Suppressor macrophage (primary cell): ENCODE measurements around the gene CELA1.
A peak's percentile ranks its signal among the peaks of the same experiment; 100 is the strongest.

ENCODE experiments used
- DNase-seq, 4 experiments: peaks; one replicate each; pipeline ENCODE4 v3.0.0-alpha.2; 2020 to 2022
- total RNA-seq, 17 experiments: gene quantifications; one replicate each; lab custom pipeline; 2026; ENCODE audit warnings: mixed read lengths in 6 of 17, inconsistent platforms in 3 of 17; lab: John Stamatoyannopoulos, UW

The CELA1 gene
- total RNA-seq, result 0.06 to 1.1 (median 0.28) reads per million in 17 experiments

DNA sequence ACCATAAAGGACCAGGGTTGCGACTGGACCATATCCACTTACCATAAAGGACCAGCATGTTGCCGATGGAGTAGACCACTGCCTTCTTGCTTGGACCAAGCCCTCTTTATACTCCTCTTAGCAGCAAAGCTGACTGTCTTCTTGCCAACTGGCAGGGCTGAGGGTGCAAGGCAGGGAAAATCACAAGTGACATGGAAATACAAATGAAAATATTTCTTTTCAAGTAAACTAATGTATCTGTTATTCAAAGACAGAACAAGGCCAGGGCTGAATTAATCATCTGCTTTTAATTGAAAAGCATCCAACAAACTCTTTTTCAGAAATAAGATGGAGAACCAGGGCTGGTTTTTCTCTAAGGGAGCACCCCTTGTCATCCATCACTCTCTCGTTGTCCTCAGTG, at the start of gene CELA1:
TSS of gene CELA1 (minus strand) at position 99 of the 400 bp plus-strand sequence. CDS start at position 58, 41 bp downstream.
- no peak for DNase-seq

DNA sequence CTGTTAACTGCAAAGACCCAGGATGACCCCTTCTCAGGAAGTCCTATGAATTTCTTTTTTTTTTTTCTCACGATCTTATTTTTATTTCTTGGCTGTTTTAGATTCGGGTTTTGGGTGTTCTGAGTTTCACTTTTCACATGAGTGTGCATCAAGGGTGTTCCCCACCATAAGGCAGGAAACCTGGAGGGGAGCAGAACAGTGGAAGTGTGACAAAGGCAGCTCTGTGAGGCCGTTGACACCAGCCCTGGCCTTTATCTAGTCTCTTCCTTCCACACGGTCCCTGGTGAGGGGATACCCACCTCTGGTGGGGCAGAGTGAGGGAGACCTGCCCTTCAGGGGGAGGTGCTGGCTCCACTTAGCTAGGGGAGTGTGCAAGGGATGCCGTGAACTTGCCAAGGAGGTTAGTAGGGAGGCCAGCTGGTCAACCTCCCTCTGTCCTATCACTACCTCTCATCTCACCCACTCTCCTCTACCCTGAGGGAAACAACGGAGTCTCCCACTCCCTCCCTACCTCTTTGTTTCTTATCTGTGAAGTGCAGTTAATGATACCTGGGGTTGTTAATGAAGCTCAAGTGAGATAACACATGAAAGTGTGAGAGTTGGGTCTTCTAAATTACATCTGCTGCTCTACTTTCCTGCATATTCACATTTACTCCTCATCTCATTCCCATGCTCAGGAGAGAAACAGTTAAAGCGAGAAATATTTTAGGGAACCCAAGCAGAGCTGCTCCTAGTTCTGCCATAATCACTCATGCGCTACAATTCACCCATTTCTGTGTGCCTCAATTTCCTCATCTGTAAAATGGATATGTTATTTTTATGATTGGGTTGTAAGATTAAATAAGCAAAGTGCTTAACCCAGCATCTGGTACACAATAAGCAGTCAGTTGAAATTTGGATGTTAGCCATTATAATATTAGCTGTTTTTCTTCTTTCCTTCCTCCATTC, 49.1 kb upstream of the CELA1 start:
- peak in 2 of 4 experiments; percentile 18 to 27 for DNase-seq

DNA sequence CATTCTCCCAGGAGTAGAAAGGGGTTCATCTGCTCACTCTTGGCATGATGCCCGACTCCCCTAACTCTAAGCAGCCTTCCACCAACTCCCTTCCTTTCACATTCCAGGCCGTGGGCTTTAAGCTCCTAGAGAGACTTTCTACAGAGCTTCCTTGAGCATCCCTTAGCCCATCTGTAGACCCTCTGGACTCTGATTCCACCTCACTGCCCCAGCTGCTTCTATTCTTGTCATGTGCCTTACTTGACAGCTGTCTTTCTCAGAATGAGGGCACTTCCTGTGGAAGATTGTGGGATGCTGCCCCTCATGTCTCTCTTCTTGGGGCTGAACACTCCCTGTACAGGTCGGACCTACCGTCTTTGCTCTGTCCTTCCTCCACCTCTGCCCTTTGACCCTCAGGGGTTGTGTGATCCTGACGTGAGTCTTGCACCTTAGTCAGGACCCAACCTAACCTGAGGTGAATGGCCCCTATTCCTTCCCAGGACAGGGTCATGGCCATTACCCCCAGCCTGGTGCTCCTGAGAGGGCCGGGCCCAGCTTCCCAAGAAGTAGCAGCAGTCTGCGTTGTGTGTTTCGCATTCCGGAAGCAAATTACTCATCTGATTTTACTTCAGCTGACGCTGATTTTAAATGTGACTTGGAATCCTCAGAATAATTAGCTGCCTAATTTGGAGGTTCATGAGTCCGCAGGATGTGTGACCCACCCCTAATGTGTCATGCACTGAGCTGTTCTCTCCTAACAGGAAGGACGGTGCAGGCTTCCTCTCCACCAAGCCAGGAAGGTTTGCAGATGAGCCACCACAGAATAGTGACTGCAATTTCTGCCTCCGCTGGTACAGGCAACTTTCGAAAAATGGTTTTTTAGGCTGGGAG, 47.4 kb upstream of the CELA1 start:
- peak; percentile 89 to 97 (median 92) for DNase-seq

DNA sequence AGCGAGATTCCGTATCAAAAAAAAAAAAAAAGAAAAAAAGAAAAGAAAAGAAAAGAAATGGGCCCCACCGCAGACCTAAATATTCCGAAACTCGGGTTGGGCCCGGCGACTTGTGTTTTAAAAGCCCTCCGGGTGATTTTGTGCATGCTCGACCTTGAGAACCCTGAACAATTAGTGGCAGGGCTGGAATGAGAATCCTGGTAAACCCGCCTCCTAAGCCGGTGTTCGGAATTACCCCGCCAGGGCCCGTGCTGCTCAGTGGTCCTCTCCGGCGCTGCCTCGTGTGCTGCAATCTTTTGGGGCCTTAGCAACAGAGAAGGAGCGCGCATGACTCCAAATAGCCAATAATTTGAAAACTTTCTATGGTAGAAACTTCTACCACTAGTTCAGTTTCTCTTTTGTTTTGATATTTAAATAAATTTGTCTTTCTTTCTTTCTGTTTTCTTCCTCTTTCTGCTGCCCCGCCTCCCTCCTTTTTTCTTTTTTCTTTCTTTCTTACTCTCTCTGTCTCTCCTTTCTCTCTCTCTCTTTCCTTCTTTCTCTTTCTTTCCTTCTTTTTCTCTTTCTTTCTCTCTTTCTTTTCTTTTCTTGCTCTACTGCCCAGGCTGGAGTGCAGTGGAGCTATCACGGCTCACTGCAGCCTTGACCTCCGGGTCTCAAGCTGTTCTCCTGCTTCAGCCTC, 46.2 kb upstream of the CELA1 start:
- peak; percentile 69 to 78 (median 76) for DNase-seq

DNA sequence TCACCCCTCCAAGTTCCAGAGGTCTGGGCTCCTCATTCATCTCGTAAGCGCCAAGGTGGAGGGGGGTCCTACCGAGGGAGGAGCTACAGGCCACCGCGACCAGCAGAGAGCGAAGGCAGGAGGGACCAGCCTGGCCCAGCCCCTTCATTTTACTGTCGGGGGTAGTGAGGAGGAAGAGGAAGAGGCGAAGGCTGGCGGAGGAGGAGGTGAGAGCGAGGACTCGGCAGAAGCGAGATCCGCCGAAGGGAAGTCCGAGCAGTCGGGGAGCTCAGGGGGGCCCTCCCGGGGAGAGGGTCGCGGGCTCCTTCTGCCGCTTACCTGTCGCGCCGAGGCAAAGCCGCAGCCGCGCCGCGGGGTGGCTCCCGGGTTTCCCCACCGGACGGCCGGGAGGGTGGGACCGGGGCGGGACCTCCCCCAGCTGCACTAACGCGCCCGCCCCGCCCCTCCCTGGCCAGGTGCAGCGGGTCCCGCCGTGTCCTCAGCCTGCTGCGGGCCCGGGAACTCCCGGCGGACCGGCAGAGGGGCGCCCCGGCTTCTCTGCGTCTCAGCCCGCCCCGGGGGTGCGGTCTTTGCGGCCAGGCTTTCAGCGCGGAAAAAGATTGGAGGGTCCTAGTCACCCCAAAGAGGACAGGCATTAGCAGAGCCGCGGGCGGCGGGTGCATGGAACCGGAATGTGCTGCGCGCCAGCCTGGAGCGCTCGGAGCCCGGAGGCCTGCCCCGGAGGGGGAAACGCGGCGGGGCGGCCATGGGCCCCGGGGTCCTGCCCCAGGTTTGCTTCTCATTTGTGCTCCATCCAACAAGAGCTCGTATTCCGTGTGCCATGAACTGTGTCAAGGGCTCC, 45.0 kb upstream of the CELA1 start, which contains the start of gene GALNT6:
TSS of gene GALNT6 (minus strand) at position 124 of the 841 bp plus-strand sequence. CDS start 11,625 bp downstream, outside the sequence.
- peak; percentile 69 to 85 (median 76) for DNase-seq

DNA sequence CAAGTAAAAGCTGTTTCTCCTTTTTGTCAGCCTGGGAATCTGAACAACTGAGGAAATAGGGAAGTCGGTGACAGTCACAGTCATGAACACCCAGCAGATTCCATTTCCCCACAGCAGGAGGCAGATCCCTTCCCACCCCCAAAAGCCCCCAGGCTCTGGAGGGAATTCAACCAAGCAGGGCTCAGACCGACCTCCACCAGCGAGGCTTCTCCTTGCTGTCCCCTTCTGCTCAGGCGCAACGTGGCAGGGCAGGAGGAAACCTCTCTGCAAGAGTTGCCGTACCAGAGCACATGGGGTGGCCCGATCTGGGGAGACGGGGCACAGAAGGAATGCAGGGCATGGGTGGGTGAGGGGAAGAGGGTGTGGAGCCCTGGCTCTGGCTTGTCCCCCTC, 44.4 kb upstream of the CELA1 start:
- peak; percentile 89 to 96 (median 91) for DNase-seq

DNA sequence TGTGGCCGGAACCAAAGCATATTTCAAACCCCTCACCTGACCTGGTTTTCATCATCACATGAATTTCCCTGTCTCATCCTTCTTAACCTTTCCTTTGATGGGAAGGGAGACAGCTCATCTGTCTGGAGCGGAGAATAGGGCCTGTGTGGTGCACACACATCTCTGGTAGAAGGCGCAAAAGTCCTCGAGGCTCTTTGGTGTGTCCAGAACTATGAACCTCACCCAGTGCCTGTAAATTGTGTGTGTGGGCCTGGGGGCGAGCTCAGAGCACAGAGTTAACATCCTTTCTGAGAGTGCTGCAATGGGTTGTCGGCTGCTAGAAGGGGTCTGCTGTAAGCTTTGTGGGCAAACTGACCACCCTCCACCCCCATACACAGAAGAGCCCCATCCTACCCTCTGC, 44.0 kb upstream of the CELA1 start:
- no peak for DNase-seq

DNA sequence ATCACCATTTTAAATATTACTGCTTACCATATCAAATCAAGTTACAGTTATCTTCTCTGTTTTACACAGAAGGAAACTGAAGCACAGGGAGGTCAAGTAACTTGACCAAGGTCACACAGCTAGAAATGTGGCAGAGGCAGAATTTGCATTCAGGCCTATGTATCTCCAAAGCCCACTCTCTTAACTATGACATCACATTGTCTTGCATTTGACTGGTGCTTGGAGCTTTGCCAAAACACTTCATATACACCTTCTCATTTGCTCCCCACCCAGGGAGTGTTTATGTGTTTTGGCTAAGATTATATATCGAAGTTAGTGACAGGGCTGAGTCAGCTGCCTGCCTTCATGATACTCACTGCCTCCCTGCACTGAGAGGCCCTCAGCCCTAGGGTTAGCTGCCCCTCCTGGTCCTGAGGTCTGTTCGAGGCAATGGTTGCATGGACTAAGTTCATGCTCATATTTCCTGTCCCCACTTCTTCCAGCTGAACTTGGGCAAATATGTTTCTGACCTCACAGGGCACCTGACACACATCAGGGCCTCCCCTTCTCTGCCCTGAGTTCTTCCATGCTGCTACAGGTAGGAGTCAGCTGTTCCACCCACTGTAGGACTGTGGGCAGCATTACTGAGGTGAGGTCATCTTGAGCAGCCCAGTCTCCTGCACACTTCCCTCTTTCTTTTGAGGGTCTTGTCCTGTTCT, 43.0 kb upstream of the CELA1 start:
- peak; percentile 89 to 96 (median 92) for DNase-seq

DNA sequence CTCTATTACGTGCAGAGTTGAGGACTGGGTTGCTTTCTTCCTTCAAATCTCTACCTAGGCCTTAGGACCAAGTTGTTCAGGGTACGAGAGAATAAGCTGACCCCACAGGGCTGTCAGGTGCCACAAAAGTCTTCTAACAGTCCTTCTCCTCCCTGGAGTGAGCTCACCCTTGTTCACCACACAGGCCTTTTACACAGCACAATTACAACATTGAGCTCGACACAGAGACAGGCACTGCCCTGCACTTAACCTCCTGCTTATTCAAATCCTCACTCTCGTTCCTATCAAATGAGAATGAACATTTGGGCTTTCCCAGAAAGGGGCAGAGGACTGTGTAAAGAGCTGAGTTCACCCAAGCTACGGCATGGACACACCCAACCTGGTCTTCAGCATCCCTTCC, 42.4 kb upstream of the CELA1 start:
- peak in 3 of 4 experiments; percentile 39 to 53 (median 41) for DNase-seq

DNA sequence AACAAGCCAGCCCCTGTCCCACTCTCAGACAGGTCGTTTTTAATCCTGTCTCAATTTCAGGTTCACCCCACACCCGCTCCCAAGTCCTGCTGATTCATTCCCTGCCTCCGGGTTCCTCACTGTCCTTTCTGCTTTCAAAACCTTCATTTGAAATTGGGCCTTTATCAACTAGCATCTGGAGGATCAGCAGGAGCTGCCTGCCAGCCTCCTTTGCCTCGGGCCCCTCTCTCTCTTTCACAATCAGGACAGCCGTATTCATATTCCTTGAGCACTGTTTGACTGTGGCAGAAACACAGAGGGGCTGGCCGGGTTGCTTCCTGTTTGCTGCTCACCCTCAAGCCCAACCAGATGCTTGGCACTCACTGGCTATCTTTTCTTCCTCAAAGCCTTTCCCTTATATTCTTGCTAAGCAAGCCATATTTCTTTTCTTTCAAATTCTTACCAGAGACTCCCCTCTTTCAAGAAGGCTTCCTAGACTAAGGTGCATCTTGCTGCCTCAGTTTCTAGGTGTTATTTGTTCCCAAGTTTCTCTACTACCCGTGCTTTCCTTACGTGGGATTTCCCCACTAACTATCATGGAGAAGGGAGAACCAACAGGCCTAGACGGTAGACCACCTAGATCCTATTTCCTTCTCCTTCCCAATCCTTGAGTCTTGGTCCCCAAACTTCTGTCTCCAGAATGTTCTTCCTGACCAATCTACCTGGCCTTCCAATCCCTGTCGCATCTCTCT, 41.8 kb upstream of the CELA1 start:
- DNase-seq, result peak; percentile 79 to 87 (median 87)

DNA sequence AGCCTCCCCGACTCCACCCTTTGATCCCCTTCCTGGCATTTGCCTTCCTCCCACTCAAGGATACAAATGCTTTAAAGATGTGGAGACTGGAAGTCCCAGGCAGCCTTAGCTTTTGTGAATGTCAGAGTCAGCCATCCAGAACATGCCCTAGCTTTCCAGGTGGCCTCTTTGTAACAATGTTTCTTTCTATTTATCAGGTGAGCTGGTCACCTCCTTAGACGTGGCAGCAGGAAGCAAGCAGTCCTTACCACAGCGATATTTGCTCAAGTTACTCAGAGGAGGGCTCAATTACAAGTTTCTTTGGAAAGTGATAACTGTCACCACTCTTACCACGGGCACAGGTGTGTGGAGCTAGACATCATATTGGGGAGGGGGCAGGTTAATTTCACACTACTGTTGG, 39.9 kb upstream of the CELA1 start:
- no peak for DNase-seq

DNA sequence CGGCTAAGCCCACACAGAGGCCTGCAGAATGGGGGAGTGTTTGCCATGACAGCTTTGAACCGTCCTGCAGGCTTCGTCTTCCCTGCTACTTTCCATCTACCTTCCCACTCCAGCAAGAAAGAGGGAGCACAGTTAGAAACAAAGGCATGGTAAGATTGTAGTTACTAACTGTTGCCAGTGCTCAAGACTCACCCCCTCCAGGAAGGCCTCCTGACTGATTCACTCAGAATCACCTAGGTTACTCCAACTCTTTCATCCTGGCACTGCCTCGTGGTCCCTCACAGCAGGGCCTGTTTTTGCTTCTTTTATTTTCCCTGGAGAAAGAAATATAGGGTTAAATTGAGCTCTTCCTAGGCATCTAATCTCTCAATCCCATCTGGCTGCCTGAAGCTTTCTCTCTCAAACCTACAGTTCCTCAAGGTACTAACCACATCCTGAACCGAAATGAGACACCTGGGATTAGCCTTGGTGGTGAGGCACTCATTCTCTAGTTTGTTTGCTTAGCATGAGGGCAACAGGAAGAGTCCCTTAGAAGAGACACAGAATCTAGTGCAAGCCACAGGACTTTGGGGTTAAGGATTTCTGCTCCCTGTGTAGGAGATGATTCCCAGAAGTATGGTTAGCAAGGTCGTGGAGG, 36.9 kb upstream of the CELA1 start:
- no peak for DNase-seq

DNA sequence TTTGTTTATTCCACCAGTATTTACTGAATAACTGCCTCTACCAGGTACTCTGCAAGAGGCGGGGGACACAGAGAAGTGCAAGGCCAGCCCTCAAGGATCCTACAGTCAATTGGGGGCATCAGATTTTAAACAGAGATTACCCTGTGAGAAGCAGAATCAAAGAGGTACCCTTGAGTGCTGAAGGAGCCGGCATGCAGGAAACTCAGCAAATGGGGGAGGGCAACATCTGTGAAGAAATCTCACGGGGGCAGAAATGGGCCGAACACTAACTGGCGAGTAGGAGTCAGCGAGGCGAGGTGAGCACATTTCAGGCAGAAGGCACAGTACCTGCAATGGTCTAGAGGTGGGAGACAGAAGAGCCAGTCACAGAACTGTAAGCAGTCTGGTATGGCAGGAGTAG, 35.7 kb upstream of the CELA1 start:
- DNase-seq, result no peak

DNA sequence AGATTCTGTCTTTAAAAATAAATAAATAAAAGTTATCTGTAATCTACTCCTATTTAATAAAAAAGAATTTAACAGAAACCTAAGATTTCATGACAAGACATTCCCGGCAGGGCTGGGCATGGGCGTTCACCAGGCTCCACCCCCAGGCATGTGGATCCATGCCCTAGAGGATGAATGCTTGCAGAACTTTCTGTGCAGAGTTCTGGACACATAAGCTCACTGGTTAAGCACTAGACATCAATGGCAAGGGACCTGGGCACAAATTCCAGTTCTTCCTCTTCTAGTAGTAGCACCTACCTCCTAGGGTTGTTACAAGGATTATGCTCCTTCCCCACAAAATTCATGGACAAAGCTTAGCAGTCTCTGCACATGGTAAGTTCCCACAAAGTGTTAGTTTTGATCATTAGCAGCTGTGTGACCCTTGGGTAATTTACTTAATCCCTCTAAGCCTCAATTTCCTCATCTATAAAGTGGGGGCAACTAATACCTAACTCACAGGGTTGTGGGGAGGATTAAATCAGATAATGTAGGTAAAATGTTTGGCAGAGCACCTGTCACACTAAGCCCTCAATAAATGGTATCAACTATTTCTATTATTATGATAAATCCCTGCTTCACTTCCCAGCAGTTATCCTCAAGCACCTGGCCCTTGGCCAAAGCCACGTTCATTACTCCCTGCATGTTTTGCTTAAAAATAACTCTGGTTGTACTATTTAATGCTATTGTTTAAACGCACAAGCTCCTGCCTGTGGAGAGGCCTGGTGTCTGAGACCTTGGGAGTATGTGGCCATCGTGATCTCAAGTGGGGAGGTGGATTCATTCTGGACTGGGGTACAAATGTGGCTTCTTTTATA, 35.0 kb upstream of the CELA1 start:
- no peak for DNase-seq

DNA sequence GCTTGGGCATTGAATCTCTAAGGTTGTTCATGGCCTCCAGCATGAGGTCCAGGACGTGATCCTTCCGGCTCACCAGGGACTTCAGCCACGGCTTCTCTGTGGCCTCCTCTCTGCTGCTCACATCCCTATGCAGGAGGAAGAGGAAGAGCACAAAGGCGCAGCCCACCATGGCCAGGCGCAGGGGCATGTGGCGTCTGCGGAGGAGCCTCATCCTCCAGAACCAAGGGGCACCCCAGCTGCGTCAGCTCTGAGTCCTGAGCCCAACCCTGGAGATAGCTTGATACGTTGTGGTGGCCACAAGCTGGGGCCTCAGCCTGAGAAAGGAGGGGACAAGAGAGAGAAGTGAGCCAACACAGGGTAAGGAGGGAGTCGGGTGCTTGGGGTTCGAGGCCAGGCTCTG, 33.1 kb upstream of the CELA1 start:
- DNase-seq, result no peak

DNA sequence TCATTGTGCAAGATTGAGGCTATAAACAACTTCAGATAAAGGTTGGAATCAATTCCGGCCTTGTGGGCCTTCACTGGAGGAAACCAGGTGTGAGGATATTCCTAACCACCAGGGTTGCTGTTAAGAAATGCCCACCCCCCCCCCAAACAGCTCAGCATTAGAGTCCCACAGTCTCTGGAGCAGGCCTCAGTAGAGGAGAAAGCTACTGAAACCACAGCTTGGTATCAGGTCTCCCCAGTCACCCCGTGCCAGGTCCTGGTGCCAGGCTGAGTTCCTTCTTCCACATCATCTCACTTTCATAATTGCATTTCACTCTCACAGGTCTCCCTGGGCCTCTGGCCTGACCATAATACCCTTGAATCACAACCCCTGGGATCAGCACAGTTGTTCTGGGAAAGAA, 32.3 kb upstream of the CELA1 start:
- no peak for DNase-seq

DNA sequence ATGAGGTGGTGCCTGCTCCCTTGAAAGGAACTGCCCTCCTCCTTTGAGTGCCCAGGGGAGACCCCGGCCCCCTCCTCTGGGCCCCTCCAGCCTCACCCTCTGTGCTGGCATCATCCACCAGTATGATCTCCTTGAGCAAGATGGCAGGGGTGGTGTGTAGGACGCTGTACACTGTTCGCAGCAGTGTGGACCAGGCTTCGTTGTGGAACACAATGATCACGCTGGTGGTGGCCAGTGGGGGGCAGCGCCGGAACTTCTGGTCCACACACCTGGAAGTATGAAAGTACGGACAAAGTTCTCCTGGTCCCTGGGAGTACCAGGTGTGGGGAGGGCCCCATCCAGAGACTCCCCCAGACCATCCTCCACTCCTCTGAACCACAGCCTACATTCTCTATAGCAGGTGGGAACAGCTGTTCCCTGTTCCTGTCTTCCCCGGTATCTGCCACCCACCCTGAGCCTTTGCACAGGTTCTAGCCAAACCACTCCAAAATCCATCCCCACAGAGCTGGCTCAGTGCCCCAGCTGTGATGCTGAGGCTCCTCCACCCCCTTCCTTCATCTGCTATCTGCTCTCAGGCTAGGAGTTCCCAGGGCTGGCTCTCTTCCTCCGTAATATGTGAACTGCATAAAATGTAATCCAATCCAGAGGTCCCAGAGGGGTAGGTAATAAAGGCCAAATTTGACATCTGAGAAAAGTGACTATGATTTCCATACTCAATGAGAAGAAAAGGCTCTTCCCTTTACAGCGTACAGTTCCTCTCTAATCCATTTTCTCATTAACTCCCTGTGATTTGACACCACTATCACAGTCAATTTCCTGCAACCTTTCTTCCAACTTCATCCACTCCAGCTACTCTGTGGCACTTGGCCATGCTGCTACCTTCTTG, 30.9 kb upstream of the CELA1 start:
- no peak for DNase-seq

DNA sequence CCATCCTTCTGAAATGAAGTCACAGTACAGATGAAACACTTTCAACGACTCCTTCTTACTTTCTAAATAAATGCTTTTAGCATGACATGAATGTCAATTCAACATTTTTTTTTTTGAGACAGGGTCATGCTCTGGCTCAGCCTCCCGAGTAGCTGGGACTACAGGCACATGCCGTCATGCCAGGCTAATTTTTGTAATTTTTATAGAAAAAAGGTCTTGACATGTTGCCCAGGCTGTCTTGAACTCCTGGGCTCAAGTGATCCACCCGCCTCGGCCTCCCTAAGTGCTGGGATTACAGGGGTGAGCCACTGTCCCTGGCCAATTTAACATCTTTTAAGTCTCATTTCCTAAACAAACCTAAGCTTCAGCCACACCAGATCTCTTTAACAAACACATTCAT, 28.4 kb upstream of the CELA1 start:
- DNase-seq, result no peak
